Karpas-422 (cell line): ENCODE results near the gene TTLL10. TPM values are rescaled to one million over a fixed set of nuclear protein-coding genes. Genes with fewer than 3 reads are reported as not detected.

ENCODE experiments used
- DNase-seq: peaks from one replicate; pipeline ENCODE4 v3.0.0-alpha.2; 2015
- H2AFZ ChIP-seq: fragments of 200-600 bp; sonication (generic); 2 replicates; pipeline ENCODE4 v1.6.1; 2014; ENCODE audit warnings: antibody characterized with exemption, low read length, mixed read lengths
- H3K27ac ChIP-seq: fragments of 200-600 bp; sonication (generic); 2 replicates; pipeline ENCODE4 v1.5.1; 2014; ENCODE audit warnings: mild to moderate bottlenecking, low read length, moderate library complexity
- H3K27me3 ChIP-seq: fragments of 200-600 bp; sonication (generic); 2 replicates; pipeline ENCODE4 v1.6.1; 2014; ENCODE audit warnings: low read length, mixed read lengths
- H3K36me3 ChIP-seq: fragments of 200-600 bp; sonication (generic); 2 replicates; pipeline ENCODE4 v1.6.1; 2014; ENCODE audit warnings: low read length, mixed read lengths; ENCODE audit not compliant: insufficient read depth
- H3K4me1 ChIP-seq: fragments of 200-600 bp; sonication (generic); 2 replicates; pipeline ENCODE4 v1.6.1; 2014; ENCODE audit warnings: mild to moderate bottlenecking, low read length, mixed read lengths
- H3K4me2 ChIP-seq: fragments of 200-600 bp; sonication (generic); 2 replicates; pipeline ENCODE4 v1.6.1; 2014; ENCODE audit warnings: low read length, low read depth, mild to moderate bottlenecking; ENCODE audit not compliant: poor library complexity, severe bottlenecking
- H3K4me3 ChIP-seq: fragments of 200-600 bp; sonication (generic); 2 replicates; pipeline ENCODE4 v1.5.1; 2014; ENCODE audit warnings: mild to moderate bottlenecking, antibody characterized with exemption, low read length, mixed read lengths
- H3K79me2 ChIP-seq: fragments of 200-600 bp; sonication (generic); 2 replicates; pipeline ENCODE4 v1.6.1; 2014; ENCODE audit warnings: mild to moderate bottlenecking, low read length, mixed read lengths
- H3K9ac ChIP-seq: fragments of 200-600 bp; sonication (generic); 2 replicates; pipeline ENCODE4 v1.6.0; 2014; ENCODE audit warnings: low read length
- H3K9me2 ChIP-seq: fragments of 200-600 bp; sonication (generic), shearing (Covaris generic); replicated peaks from 2 replicates; pipeline ENCODE4 v1.6.0; 2014; ENCODE audit warnings: mild to moderate bottlenecking, low read length, moderate library complexity; ENCODE audit not compliant: insufficient read depth
- H3K9me3 ChIP-seq: fragments of 300-700, 200-600 bp; sonication (generic); 2 replicates; pipeline ENCODE4 v1.6.1; 2014; ENCODE audit warnings: low read length, mixed read lengths
- H4K20me1 ChIP-seq: fragments of 200-600 bp; sonication (generic); 2 replicates; pipeline ENCODE4 v1.6.1; 2014; ENCODE audit warnings: mild to moderate bottlenecking, antibody characterized with exemption, low read length, low read depth; ENCODE audit not compliant: insufficient read depth
- total RNA-seq: library from RNA; depleted of rRNA; stranded (reverse); fragments of >200 nt; shearing (Covaris generic); gene quantifications from 2 replicates; pipeline ENCODE4 v1.2.3, GENCODE V29; 2014; ENCODE audit warnings: low replicate concordance

The TTLL10 gene
- total RNA-seq, 1 experiment from 2014 or later, result not detected

GRCh38 chr1:1144843-1145546 lies 28.7 kb upstream of the TTLL10 start:
- Histone ChIP-seq H3K4me1 (peaks cover 9% of the 10 kb centered on the region), H3K27ac (no peak overlapping the region), H2AFZ (no peak overlapping the region), H3K9ac (no peak overlapping the region), H3K36me3 (no peaks in the 10 kb centered on the region), H3K4me3 (no peak overlapping the region), H3K9me3 (no peaks in the 10 kb centered on the region), H3K79me2 (no peaks in the 10 kb centered on the region), H4K20me1 (no peaks in the 10 kb centered on the region), H3K9me2 (no peaks in the 10 kb centered on the region), H3K27me3 (no peaks in the 10 kb centered on the region), H3K4me2 (no peak overlapping the region)
- no peak for DNase-seq

GRCh38 chr1:1145547-1145914 lies 28.1 kb upstream of the TTLL10 start:
- H3K4me1 ChIP-seq, result peaks cover 9% of the 10 kb centered on the region
- no peak overlapping the region for H3K9ac ChIP-seq
- no peak overlapping the region for H3K27ac ChIP-seq

DNA sequence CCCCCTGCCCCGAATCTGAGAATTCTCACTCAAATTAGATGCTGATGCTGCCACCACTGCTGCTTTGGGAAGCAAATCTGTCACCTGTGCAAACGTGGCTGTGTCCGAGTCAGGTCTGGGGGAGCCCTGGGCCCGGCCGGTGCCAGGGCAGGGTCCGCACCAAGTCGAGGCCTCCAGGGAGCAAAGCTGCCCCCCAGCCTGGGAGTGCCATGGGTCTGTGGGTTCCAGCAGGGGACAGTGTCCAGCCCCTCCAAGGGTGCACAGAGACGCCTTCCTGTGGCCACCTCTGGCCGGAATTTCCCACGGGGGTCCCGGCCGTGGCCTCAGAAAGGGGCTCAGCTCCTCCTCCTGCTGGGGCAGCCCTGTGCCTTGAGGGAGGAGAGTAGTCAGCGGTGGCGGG lies 27.7 kb upstream of the TTLL10 start:
- H3K79me2 ChIP-seq, result no peaks in the 10 kb centered on the region
- peaks cover 9% of the 10 kb centered on the region for H3K4me1 ChIP-seq
- no peaks in the 10 kb centered on the region for H3K36me3 ChIP-seq
- H3K9me3 ChIP-seq, result no peaks in the 10 kb centered on the region
- no peaks in the 10 kb centered on the region for H3K9me2 ChIP-seq
- no peaks in the 10 kb centered on the region for H4K20me1 ChIP-seq
- H3K9ac ChIP-seq, result no peak overlapping the region
- no peaks in the 10 kb centered on the region for H3K27me3 ChIP-seq
- H2AFZ ChIP-seq, result no peak overlapping the region
- H3K27ac ChIP-seq, result no peak overlapping the region
- H3K4me2 ChIP-seq, result no peak overlapping the region
- no peak overlapping the region for H3K4me3 ChIP-seq
- DNase-seq, result no peak

More at GRCh38 chr1:1145547-1145914, 28.1 kb upstream of the TTLL10 start:
- no peaks in the 10 kb centered on the region for H3K9me2 ChIP-seq
- no peaks in the 10 kb centered on the region for H3K36me3 ChIP-seq
- H3K27me3 ChIP-seq, result no peaks in the 10 kb centered on the region
- no peaks in the 10 kb centered on the region for H3K9me3 ChIP-seq
- H2AFZ ChIP-seq, result no peak overlapping the region
- H3K4me2 ChIP-seq, result no peak overlapping the region
- H3K79me2 ChIP-seq, result no peaks in the 10 kb centered on the region
- no peaks in the 10 kb centered on the region for H4K20me1 ChIP-seq
- no peak overlapping the region for H3K4me3 ChIP-seq
- no peak for DNase-seq

DNA sequence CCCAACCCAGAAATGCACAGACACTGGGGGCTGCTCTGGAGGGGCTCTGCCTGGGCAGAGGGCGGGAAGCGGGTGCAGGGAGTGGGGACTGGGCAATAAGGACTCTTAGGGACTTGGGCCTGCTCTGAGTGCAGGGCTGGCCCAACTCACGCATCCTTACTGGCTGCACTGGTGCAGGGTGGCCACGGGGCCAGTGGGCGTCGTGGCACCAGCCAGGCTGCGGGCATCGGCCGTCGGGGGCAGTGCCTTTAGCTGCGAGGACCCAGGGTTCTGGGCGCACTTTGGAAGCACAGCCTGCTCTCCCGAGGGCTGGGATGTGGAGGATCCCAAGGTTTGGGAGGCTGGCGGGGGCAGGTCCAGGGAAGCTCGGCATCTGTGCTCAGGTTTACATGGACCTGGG lies 27.1 kb upstream of the TTLL10 start:
- Histone ChIP-seq H4K20me1 (no peaks in the 10 kb centered on the region), H3K9me2 (no peaks in the 10 kb centered on the region), H3K4me2 (no peak overlapping the region), H3K27ac (no peak overlapping the region), H3K27me3 (no peaks in the 10 kb centered on the region), H3K4me3 (no peak overlapping the region), H2AFZ (no peak overlapping the region), H3K9me3 (no peaks in the 10 kb centered on the region), H3K9ac (no peak overlapping the region), H3K36me3 (no peaks in the 10 kb centered on the region), H3K79me2 (no peaks in the 10 kb centered on the region), H3K4me1 (peaks cover 9% of the 10 kb centered on the region)
- no peak for DNase-seq

DNA sequence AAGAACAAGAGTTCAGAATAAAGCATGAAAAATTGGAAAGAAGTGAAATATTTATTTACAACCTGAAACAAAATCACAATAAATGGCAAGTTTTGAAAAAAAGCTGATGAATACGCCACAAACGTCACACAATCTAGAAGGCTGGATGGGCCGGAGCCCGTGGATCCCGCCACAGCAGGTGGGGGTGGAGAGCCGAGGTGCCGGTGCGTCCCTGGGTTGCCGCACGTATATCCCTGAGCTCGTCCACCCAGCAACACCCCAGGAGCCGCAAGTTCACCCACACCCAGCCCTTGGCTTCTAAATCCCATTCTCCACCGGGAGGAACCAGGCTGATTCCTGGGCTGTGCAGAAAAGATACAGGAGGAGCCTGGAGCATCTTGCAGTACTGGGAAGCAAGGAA lies 25.6 kb upstream of the TTLL10 start:
- Histone ChIP-seq H2AFZ (no peak overlapping the region), H4K20me1 (no peaks in the 10 kb centered on the region), H3K27ac (no peak overlapping the region), H3K79me2 (no peaks in the 10 kb centered on the region), H3K4me3 (no peak overlapping the region), H3K4me1 (peaks cover 9% of the 10 kb centered on the region), H3K27me3 (no peaks in the 10 kb centered on the region), H3K9ac (no peak overlapping the region), H3K9me3 (0 out of 2 replicates have a peak, but pooled peaks cover 6% of the 10 kb centered on the region), H3K4me2 (no peak overlapping the region), H3K36me3 (no peaks in the 10 kb centered on the region), H3K9me2 (no peaks in the 10 kb centered on the region)
- DNase-seq, result no peak

- Histone ChIP-seq H3K27me3 (no peaks in the 10 kb centered on the region), H3K36me3 (no peaks in the 10 kb centered on the region), H4K20me1 (no peaks in the 10 kb centered on the region), H3K79me2 (no peaks in the 10 kb centered on the region), H3K4me3 (no peak overlapping the region), H3K4me2 (no peak overlapping the region), H3K9ac (no peak overlapping the region), H3K4me1 (peaks cover 9% of the 10 kb centered on the region), H3K9me2 (no peaks in the 10 kb centered on the region), H3K27ac (no peak overlapping the region), H2AFZ (no peak overlapping the region), H3K9me3 (0 out of 2 replicates have a peak, but pooled peaks cover 8% of the 10 kb centered on the region)
- DNase-seq, result no peak
These were observed 25.1 kb upstream of the TTLL10 start for GRCh38 chr1:1148569-1148968.

GRCh38 chr1:1149416-1149815 lies 24.3 kb upstream of the TTLL10 start:
- no peak overlapping the region for H2AFZ ChIP-seq
- no peak overlapping the region for H3K4me2 ChIP-seq
- H3K79me2 ChIP-seq, result no peaks in the 10 kb centered on the region
- H3K4me1 ChIP-seq, result peaks cover under 1% of the 10 kb centered on the region
- no peak overlapping the region for H3K9ac ChIP-seq
- H3K9me2 ChIP-seq, result no peaks in the 10 kb centered on the region
- no peak for DNase-seq
- H3K9me3 ChIP-seq, result peaks cover 13% of the 10 kb centered on the region; the same call in 1 of the 2 replicates
- no peaks in the 10 kb centered on the region for H3K27me3 ChIP-seq
- no peaks in the 10 kb centered on the region for H4K20me1 ChIP-seq
- H3K27ac ChIP-seq, result no peak overlapping the region
- H3K36me3 ChIP-seq, result no peaks in the 10 kb centered on the region
- no peak overlapping the region for H3K4me3 ChIP-seq

DNA sequence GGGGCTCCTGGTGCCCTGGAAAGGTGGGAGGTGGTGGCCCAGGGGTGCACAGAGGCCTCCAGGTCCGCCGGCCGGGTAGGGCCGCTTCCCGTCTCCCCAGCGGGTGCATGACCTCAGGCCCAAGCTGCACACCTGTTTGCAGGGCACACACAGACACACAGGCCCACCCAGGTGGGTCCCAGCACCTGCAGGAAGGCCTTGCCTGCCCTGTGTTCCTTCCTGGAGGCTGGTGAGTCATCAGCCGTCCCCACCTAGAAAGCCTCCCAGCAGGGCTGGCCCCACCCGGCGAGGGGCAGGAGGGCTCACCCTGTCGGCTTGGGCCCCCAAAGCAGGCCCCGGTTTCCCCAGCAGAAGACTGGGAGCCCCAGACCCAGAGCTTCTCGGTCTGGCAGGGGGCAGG lies 23.6 kb upstream of the TTLL10 start:
- H3K4me2 ChIP-seq, result no peak overlapping the region
- no peak for DNase-seq
- no peak overlapping the region for H3K27ac ChIP-seq
- no peak overlapping the region for H3K4me3 ChIP-seq
- H3K9ac ChIP-seq, result no peak overlapping the region
- no peaks in the 10 kb centered on the region for H3K27me3 ChIP-seq
- H3K36me3 ChIP-seq, result no peaks in the 10 kb centered on the region
- no peaks in the 10 kb centered on the region for H3K4me1 ChIP-seq
- H2AFZ ChIP-seq, result no peak overlapping the region
- H4K20me1 ChIP-seq, result no peaks in the 10 kb centered on the region
- H3K79me2 ChIP-seq, result no peaks in the 10 kb centered on the region
- peaks cover 13% of the 10 kb centered on the region; the same call in 1 of the 2 replicates for H3K9me3 ChIP-seq
- H3K9me2 ChIP-seq, result no peaks in the 10 kb centered on the region
